HTR-8/SVneo (cell line): ENCODE results near the gene ING1.

Experiments used
- DNase-seq: peaks from one replicate; pipeline ENCODE4 v3.0.0; 2011; ENCODE audit warnings: low spot score, mixed read lengths; ENCODE audit not compliant: insufficient read length
- FAIRE-seq: peaks from 2 replicates; lab custom pipeline; 2011; peaks lifted over from hg19 to GRCh38; lab: Jason Lieb, UNC

The ING1 gene

GRCh38 chr13:110766671-110767430 lies 53.4 kb downstream of the ING1 start:
- DNase-seq = no peak
- FAIRE-seq = no peak

GRCh38 chr13:110767476-110767875 lies 54.0 kb downstream of the ING1 start:
- FAIRE-seq (no peak), DNase-seq (no peak)

GRCh38 chr13:110769097-110769496 lies 55.6 kb downstream of the ING1 start:
- FAIRE-seq (no peak), DNase-seq (no peak)

- no peak for DNase-seq
- no peak for FAIRE-seq
Measured at GRCh38 chr13:110770678-110771077, 57.2 kb downstream of the ING1 start.

GRCh38 chr13:110771194-110771593 lies 57.7 kb downstream of the ING1 start:
- FAIRE-seq = no peak
- DNase-seq = peak; percentile 35

- FAIRE-seq = no peak
- no peak for DNase-seq
Measured at GRCh38 chr13:110772091-110772984, 58.8 kb downstream of the ING1 start.
